ENCODE results near the gene STK4.

STK4 gene

DNA sequence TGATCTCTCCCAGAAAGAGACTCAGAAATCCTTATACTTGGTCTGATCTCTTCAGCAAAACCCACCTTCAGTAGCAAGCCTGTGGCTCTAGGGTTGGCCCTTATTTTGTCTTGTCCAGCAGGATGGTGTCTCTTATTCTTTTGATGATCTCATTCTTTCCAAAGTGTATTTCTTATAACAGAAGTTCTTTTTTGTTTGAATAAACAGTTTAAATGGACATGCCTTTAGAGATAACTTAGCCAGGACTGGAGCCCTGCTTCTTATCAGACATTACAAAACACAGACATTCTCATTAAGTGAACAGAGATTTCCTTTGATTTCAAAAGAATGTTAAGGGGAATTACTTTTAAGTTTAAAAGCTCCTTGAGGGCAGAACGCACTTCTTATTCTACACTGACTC, 102.9 kb downstream of the STK4 start:
- TF ChIP-seq SIN3A (IDR thresholded peaks at IDR 0.05; ENCODE audit: borderline replicate concordance, insufficient read depth, low read length): no peak
- TF ChIP-seq REST (IDR thresholded peaks at IDR 0.05; ENCODE audit: insufficient read depth in 1 of 2, low read depth in 2 of 2, low read length in 2 of 2): no peak
- TF ChIP-seq FOXP2 (optimal IDR thresholded peaks at IDR 0.05; ENCODE audit: borderline replicate concordance, extremely low read depth, extremely low read length, insufficient read depth): no peak
- no peak for TF ChIP-seq POLR2AphosphoS5 (IDR thresholded peaks at IDR 0.05; ENCODE audit: low read depth, low read length)
- TF ChIP-seq TAF1 (IDR thresholded peaks at IDR 0.05; ENCODE audit: borderline replicate concordance, insufficient read depth, low read length): no peak

GRCh38 chr20:45070932-45071632, 104.8 kb downstream of the STK4 start:
- TF ChIP-seq POLR2AphosphoS5 (IDR thresholded peaks at IDR 0.05; ENCODE audit: low read depth, low read length) (no peak), FOXP2 (optimal IDR thresholded peaks at IDR 0.05; ENCODE audit: borderline replicate concordance, extremely low read depth, extremely low read length, insufficient read depth) (no peak), REST (IDR thresholded peaks at IDR 0.05; ENCODE audit: insufficient read depth in 1 of 2, low read depth in 2 of 2, low read length in 2 of 2) (no peak), TAF1 (IDR thresholded peaks at IDR 0.05; ENCODE audit: borderline replicate concordance, insufficient read depth, low read length) (no peak), SIN3A (IDR thresholded peaks at IDR 0.05; ENCODE audit: borderline replicate concordance, insufficient read depth, low read length) (no peak)

DNA sequence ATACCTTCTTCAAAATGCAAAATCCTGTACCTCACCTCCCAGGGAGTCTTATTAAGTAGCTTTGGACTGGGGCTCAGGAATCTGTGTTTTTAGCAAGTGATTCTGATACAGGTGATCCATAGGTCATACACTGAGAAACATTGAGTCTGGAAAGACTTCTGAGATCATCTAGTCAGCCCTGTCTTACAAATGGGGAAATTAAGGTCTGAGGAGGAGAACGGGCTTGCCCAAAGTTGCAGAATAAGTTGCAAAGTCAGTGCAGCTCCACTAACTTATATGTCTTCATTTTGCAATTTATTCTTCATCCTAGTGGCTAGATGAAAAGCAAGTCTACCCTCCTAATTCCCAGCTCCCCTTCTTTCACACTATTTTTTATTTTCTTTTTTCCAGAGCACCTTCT, 105.8 kb downstream of the STK4 start:
- no peak for TF ChIP-seq FOXP2 (optimal IDR thresholded peaks at IDR 0.05; ENCODE audit: borderline replicate concordance, extremely low read depth, extremely low read length, insufficient read depth)
- TF ChIP-seq SIN3A (IDR thresholded peaks at IDR 0.05; ENCODE audit: borderline replicate concordance, insufficient read depth, low read length): no peak
- no peak for TF ChIP-seq TAF1 (IDR thresholded peaks at IDR 0.05; ENCODE audit: borderline replicate concordance, insufficient read depth, low read length)
- TF ChIP-seq POLR2AphosphoS5 (IDR thresholded peaks at IDR 0.05; ENCODE audit: low read depth, low read length): no peak
- TF ChIP-seq REST (IDR thresholded peaks at IDR 0.05; ENCODE audit: insufficient read depth in 1 of 2, low read depth in 2 of 2, low read length in 2 of 2): no peak

DNA sequence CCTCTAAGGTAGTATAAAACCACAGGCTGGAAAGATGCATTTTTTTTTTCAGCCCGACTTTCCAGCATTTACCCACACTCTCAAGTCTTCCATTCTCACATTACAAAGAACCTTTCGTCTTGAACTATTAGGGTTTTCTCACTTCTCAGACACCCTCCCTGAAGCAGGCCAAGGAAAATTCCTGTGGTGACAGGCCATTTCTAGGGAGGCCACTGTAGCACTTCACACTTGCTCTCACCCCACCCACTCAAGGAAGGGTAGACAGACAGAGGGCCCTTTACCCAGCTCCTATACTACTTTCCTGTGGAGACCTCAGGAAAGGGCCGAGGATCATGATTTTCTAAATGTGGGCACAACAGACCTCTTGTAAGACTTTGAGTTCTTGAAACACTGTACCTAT, 106.9 kb downstream of the STK4 start:
- TF ChIP-seq FOXP2 (optimal IDR thresholded peaks at IDR 0.05; ENCODE audit: borderline replicate concordance, extremely low read depth, extremely low read length, insufficient read depth) (no peak), REST (IDR thresholded peaks at IDR 0.05; ENCODE audit: insufficient read depth in 1 of 2, low read depth in 2 of 2, low read length in 2 of 2) (no peak), TAF1 (IDR thresholded peaks at IDR 0.05; ENCODE audit: borderline replicate concordance, insufficient read depth, low read length) (no peak), POLR2AphosphoS5 (IDR thresholded peaks at IDR 0.05; ENCODE audit: low read depth, low read length) (no peak), SIN3A (IDR thresholded peaks at IDR 0.05; ENCODE audit: borderline replicate concordance, insufficient read depth, low read length) (no peak)
